Brain microvascular endothelial cell (primary cell): Measurements from ENCODE around the gene G2E3.
"Not testable (repeated sequence)": the region's sequence is repeated elsewhere in the genome, so short reads cannot be mapped to it uniquely, and the experiment has no call there.

ENCODE experiments used
- DNase-seq: peaks from one replicate; pipeline ENCODE4 v3.0.0-alpha.2; 2020
- H3K27ac ChIP-seq: fragments of 250-450 bp; sonication (Bioruptor Pico); 2 replicates; pipeline ENCODE4 v1.5.1; 2020; ENCODE audit warnings: mild to moderate bottlenecking, moderate library complexity
- H3K27me3 ChIP-seq: fragments of 250-450 bp; sonication (Bioruptor Pico); replicated peaks from 2 replicates; pipeline ENCODE4 v1.5.1; 2020; ENCODE audit warnings: mild to moderate bottlenecking
- H3K36me3 ChIP-seq: fragments of 250-450 bp; sonication (Bioruptor Pico); replicated peaks from 2 replicates; pipeline ENCODE4 v1.5.1; 2020; ENCODE audit warnings: mild to moderate bottlenecking
- H3K4me3 ChIP-seq: 2 replicates; pipeline ENCODE4 v1.5.1; 2011; ENCODE audit warnings: low read depth, mild to moderate bottlenecking, control low read depth, low read length, moderate library complexity
- in situ Hi-C: cut with HindIII; loops from 2 replicates; pipeline ENCODE4 v1.10.0; 2017; ENCODE audit warnings: low sequenced_read_pairs, low pct_ligation_motif_present
- TF ChIP-seq, protein P1 (sequence below): IDR thresholded peaks from 2 replicates; pipeline ENCODE4 v1.5.1; 2011; ENCODE audit warnings: low read depth, mild to moderate bottlenecking, moderate library complexity, low read length, control low read depth, inconsistent platforms; ENCODE audit errors: missing control alignments

The G2E3 gene

DNA sequence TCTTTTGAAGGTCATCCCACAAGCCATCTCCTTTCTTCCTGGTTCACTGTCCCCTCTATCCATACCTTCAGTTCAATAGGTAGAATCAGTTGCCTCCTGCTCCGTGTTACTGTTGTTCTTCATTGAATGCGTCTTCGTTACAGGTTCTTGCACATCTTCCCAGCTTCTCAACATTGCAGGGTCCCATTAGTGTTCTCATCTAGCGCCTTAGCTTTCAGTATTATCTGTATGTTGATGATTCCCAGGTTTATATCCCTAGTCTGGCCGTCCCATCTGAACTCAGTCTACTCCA lies 65.1 kb downstream of the G2E3 start:
- no peak for DNase-seq
- Histone ChIP-seq H3K36me3 (no peaks in the 10 kb centered on the region), H3K27ac (no peak overlapping the region), H3K27me3 (no peaks in the 10 kb centered on the region), H3K4me3 (no peak overlapping the region)
- TF ChIP-seq, protein P1, sequence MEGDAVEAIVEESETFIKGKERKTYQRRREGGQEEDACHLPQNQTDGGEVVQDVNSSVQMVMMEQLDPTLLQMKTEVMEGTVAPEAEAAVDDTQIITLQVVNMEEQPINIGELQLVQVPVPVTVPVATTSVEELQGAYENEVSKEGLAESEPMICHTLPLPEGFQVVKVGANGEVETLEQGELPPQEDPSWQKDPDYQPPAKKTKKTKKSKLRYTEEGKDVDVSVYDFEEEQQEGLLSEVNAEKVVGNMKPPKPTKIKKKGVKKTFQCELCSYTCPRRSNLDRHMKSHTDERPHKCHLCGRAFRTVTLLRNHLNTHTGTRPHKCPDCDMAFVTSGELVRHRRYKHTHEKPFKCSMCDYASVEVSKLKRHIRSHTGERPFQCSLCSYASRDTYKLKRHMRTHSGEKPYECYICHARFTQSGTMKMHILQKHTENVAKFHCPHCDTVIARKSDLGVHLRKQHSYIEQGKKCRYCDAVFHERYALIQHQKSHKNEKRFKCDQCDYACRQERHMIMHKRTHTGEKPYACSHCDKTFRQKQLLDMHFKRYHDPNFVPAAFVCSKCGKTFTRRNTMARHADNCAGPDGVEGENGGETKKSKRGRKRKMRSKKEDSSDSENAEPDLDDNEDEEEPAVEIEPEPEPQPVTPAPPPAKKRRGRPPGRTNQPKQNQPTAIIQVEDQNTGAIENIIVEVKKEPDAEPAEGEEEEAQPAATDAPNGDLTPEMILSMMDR: no peak
- in situ Hi-C loops: no loop called here

DNA sequence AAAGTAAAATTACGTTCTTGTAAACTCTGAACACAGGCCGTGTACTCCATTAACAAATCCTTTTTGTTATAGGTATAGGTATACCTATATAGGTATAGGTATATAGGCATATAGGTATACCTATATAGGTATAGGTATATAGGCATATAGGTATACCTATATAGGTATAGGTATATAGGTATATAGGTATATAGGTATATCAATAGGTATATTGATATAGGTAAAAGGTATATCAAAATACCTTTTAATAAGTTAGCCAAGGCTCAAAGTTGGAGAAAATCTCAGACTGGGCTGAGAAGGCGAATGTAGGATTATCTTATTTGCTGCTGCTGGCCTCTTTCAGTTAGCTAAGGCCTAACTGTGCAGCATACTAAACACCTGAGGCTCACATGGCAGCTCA lies 66.6 kb downstream of the G2E3 start:
- TF ChIP-seq, protein P1: no peak
- H3K27me3 ChIP-seq: no peaks in the 10 kb centered on the region
- H3K36me3 ChIP-seq: peaks cover 2% of the 10 kb centered on the region
- DNase-seq: no peak
- no peak overlapping the region for H3K27ac ChIP-seq
- no peak overlapping the region for H3K4me3 ChIP-seq
- in situ Hi-C loops: no loop called here

DNA sequence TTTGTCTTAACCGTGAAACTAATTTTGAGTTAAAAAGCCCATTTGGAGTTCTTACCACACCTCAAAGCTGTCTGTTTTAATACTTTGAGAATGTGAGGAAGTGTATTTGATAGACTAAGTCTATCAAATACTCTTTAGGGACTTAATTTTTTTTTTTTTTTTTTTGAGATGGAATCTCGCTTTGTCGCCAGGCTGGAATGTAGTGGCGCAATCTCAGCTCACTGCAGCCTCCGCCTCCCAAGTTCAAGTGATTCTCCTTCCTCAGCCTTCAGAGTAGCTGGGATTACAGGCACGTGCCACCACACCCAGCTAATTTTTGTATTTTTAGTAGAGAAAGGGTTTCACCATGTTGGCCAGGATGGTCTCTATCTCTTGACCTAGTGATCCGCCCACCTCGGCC lies 70.5 kb downstream of the G2E3 start:
- DNase-seq, in situ Hi-C loops, H3K4me3 ChIP-seq, H3K27me3 ChIP-seq, H3K27ac ChIP-seq: not testable (repeated sequence)
- peaks cover 17% of the 10 kb centered on the region for H3K36me3 ChIP-seq

DNA sequence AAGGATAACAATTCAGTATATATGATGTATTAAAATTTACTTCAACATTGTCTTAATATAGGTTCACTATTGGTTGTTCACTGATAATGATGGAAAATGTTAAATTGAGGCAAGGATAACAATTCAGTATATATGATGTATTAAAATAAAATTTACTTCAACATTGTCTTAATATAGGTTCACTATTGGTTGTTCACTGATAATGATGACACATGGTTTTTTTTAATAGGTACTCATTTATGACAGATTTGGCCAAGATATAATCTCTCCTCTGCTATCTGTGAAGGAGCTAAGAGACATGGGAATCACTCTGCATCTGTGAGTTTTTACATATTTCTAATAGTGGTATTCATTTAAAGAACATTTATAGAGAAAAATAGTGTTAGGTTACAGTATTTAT lies 71.3 kb downstream of the G2E3 start:
- TF ChIP-seq, protein P1: no peak
- H3K27ac ChIP-seq: no peak overlapping the region
- DNase-seq: no peak
- H3K4me3 ChIP-seq: no peak overlapping the region
- in situ Hi-C loops: no loop called here
- H3K36me3 ChIP-seq: peaks cover 25% of the 10 kb centered on the region
- H3K27me3 ChIP-seq: no peaks in the 10 kb centered on the region

DNA sequence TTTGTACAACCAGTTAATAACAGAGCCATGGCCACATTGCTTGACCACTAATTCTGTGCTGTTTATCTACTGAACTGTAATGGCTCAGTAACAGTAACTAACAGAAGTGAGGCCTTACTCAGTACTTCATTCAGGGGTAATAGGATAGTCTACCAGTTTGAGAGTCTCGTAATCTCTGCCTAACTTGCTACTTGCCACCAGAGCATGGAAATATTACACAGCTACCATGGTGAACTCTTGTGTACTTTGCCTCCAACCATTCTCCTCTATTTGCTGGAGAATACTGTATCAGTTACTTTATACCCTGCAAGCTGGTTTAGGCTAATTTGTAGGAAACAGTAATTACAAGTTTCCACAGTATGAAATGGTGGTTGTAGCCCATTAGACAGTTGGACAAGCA lies 73.8 kb downstream of the G2E3 start:
- H3K4me3 ChIP-seq: no peak overlapping the region

DNA sequence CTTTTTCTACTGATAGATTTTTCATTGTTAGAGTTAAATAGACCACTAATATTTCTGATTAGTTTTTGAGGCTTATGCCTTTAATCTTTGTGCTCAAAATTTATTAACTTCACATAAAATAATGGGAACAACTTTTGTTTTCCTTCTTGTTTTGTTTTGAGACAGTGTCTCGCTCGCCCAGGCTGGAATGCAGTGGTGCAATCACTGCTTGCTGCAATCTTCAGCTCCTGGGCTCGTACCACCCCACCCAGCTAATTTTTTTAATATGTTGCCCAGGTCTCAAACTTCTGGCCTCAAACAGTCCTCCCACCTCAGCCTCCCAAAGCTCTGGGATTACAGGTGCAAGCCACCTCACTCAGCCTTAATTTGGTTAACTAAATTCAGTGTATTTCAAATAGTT lies 80.0 kb downstream of the G2E3 start:
- TF ChIP-seq, protein P1: no peak
- in situ Hi-C loops: no loop called here
- peaks cover 38% of the 10 kb centered on the region for H3K36me3 ChIP-seq
- no peaks in the 10 kb centered on the region for H3K27me3 ChIP-seq
- no peak overlapping the region for H3K27ac ChIP-seq
- DNase-seq: no peak
- H3K4me3 ChIP-seq: no peak overlapping the region

More for the DNA sequence above, 73.8 kb downstream of the G2E3 start:
- H3K36me3 ChIP-seq: peaks cover 43% of the 10 kb centered on the region
- no peak for DNase-seq
- no peak overlapping the region for H3K27ac ChIP-seq
- in situ Hi-C loops: no loop called here
- TF ChIP-seq, protein P1: no peak
- no peaks in the 10 kb centered on the region for H3K27me3 ChIP-seq
